Testis (tissue), 3 donors: ENCODE data around the gene SEMA4D. TPM values are rescaled to one million over a fixed set of nuclear protein-coding genes. Genes with fewer than 3 reads are reported as not detected.

ENCODE experiments used
- DNase-seq: peaks from one replicate; pipeline ENCODE4 v3.0.0-alpha.2; 2019
- H3K27ac ChIP-seq, 2 donors: fragments of 200-600 bp; sonication (generic); one replicate each; pipeline ENCODE4 v1.5.1; 2019
- H3K27me3 ChIP-seq: fragments of 200-600 bp; sonication (generic); one replicate; pipeline ENCODE4 v1.5.1; 2019
- H3K36me3 ChIP-seq: fragments of 200-600 bp; sonication (generic); one replicate; pipeline ENCODE4 v1.5.1; 2017; ENCODE audit warnings: low read depth; ENCODE audit errors: missing control alignments
- H3K4me1 ChIP-seq: fragments of 200-600 bp; sonication (generic); one replicate; pipeline ENCODE4 v1.5.1; 2019
- H3K4me3 ChIP-seq, 2 donors: fragments of 200-600 bp; sonication (generic); one replicate each; pipeline ENCODE4 v1.5.1; 2017 to 2019
- H3K9me3 ChIP-seq: fragments of 200-600 bp; sonication (generic); one replicate; pipeline ENCODE4 v1.5.1; 2017
- CTCF ChIP-seq, 3 experiments: fragments of 450-650 bp in 2 of 3; fragments of 200-600 bp in 1 of 3; sonication (generic) in 1 of 3; IDR thresholded peaks; one replicate each; pipeline ENCODE4 v1.5.1; 2016 to 2019; ENCODE audit warnings: antibody characterized with exemption in 3 of 3, mild to moderate bottlenecking in 2 of 3, moderate library complexity in 1 of 3
- POLR2A ChIP-seq: fragments of 450-650 bp; IDR thresholded peaks from one replicate; pipeline ENCODE4 v1.6.1; 2017; ENCODE audit warnings: antibody characterized with exemption, mild to moderate bottlenecking, moderate library complexity
- WGBS, 2 donors: methylation state at CpG; one replicate each; pipeline ENCODE4 v1.1.5; 2018; 5-methylcytosine and 5-hydroxymethylcytosine counted together
- intact Hi-C: fragments of 100-400 bp; cut with DNase I; formaldehyde crosslinking; loops from one replicate; pipeline ENCODE4 v1.15.1; 2023; ENCODE audit warnings: low total_unique reads
- polyA plus RNA-seq: library from polyadenylated mRNA; stranded (reverse); fragments of 350-450 nt; fragmentation: Illumina TruSeq; extraction: RNeasy Lipid Tissue Mini Kit (QIAGEN cat#74804); gene quantifications from one replicate; pipeline ENCODE4 v1.2.3, GENCODE V29; 2014; ENCODE audit warnings: low read depth, low replicate concordance; ENCODE audit not compliant: insufficient read depth
- total RNA-seq, 2 donors: library from RNA; depleted of rRNA; stranded (reverse); fragments of >200 nt; gene quantifications; one replicate each; pipeline ENCODE4 v1.2.3, GENCODE V29; 2016

Gene SEMA4D
- total and polyA plus RNA-seq, 3 donors from 2014 or later = 26.2 to 53.1 (median 38.7) TPM

- intact Hi-C loops = no loop called here
- WGBS, 2 donors = 83 to 87% methylated on average over 16 to 18 of the region's 18 CpGs
- Histone ChIP-seq H3K27me3 (no peaks in the 10 kb centered on the region), H3K9me3 (no peaks in the 10 kb centered on the region), H3K4me3 (no peak overlapping the region), H3K27ac (no peak overlapping the region), H3K36me3 (no peaks in the 10 kb centered on the region), H3K4me1 (no peaks in the 10 kb centered on the region)
- DNase-seq = no peak
- no peak for TF ChIP-seq POLR2A
- TF ChIP-seq CTCF (IDR thresholded peaks at IDR 0.05) = no peak
Measured at GRCh38 chr9:89466451-89467277, 31.2 kb downstream of the SEMA4D start.

- Histone ChIP-seq H3K27me3 (no peaks in the 10 kb centered on the region), H3K4me1 (no peaks in the 10 kb centered on the region), H3K4me3 (no peak overlapping the region), H3K9me3 (no peaks in the 10 kb centered on the region), H3K27ac (no peak overlapping the region), H3K36me3 (no peaks in the 10 kb centered on the region)
- intact Hi-C loops = no loop called here
- no peak for DNase-seq
- no peak for TF ChIP-seq CTCF (IDR thresholded peaks at IDR 0.05)
- no peak for TF ChIP-seq POLR2A
- WGBS, 2 donors = 94 to 96% methylated on average over 10 of the region's 10 CpGs
Measured at GRCh38 chr9:89465726-89466308, 32.1 kb downstream of the SEMA4D start.

GRCh38 chr9:89465001-89465451 lies 32.9 kb downstream of the SEMA4D start:
- Histone ChIP-seq H3K27ac (no peak overlapping the region), H3K27me3 (no peaks in the 10 kb centered on the region), H3K4me1 (no peaks in the 10 kb centered on the region), H3K36me3 (no peaks in the 10 kb centered on the region), H3K4me3 (no peak overlapping the region), H3K9me3 (no peaks in the 10 kb centered on the region)
- WGBS, 2 donors = 67 to 90% methylated on average over 6 to 7 of the region's 7 CpGs
- DNase-seq = no peak
- TF ChIP-seq CTCF (IDR thresholded peaks at IDR 0.05) (no peak), POLR2A (no peak)
- intact Hi-C loops = no loop called here

- no peak overlapping the region for H3K4me3 ChIP-seq
- no peaks in the 10 kb centered on the region for H3K9me3 ChIP-seq
- H3K27me3 ChIP-seq = no peaks in the 10 kb centered on the region
- no peak for TF ChIP-seq POLR2A
- TF ChIP-seq CTCF (IDR thresholded peaks at IDR 0.05) = no peak
- intact Hi-C loops = no loop called here
- no peak for DNase-seq
- H3K27ac ChIP-seq = no peak overlapping the region
- H3K36me3 ChIP-seq = no peaks in the 10 kb centered on the region
- H3K4me1 ChIP-seq = no peaks in the 10 kb centered on the region
- 80 to 85% methylated on average over 7 of the region's 7 CpGs for WGBS, 2 donors
Measured at GRCh38 chr9:89464300-89464901, 33.5 kb downstream of the SEMA4D start.
